ENCODE data around the gene PSENEN.

Gene PSENEN

DNA sequence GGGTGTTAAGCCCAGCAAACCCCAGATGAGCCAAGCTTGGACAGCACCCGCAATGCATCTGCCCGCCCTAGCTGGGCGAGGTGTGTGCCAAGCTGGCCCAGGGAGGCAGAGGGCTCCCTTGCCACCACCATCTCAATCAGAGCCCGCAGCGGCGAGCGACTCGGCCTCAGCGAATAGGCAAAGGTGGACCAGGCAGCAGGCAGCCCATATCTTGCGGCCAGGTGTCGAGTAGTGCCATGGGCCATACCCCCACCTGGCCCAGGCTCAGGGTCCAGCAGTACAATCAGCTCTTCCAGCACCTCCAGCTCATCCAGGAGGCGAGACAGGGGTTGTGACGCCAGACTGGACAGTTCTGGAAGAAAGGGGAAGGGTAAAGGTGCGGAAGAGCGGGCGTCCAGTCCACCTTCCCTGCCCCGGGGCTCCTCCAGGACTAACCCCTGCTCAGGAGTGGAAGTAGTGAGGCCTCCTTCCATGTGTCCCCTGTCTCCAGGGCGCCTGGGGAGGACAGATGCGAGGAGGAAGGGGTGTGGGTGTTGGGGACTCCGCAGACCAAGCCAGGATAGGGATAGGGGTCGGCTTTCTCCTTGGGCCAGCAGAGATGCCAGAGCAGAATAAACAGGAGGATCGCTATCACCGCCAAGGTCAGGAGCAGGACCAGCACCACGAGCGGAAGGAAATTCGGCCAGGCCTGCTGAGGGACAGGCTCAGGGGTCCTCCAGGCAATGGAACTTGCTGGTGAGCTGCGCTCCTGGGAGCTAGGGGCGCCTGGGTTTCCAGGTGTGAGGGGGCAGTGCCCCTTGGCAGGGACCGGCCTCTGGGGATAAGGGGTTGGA lies 6.0 kb upstream of the PSENEN start:
- TF ChIP-seq, protein P1, sequence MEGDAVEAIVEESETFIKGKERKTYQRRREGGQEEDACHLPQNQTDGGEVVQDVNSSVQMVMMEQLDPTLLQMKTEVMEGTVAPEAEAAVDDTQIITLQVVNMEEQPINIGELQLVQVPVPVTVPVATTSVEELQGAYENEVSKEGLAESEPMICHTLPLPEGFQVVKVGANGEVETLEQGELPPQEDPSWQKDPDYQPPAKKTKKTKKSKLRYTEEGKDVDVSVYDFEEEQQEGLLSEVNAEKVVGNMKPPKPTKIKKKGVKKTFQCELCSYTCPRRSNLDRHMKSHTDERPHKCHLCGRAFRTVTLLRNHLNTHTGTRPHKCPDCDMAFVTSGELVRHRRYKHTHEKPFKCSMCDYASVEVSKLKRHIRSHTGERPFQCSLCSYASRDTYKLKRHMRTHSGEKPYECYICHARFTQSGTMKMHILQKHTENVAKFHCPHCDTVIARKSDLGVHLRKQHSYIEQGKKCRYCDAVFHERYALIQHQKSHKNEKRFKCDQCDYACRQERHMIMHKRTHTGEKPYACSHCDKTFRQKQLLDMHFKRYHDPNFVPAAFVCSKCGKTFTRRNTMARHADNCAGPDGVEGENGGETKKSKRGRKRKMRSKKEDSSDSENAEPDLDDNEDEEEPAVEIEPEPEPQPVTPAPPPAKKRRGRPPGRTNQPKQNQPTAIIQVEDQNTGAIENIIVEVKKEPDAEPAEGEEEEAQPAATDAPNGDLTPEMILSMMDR (IDR thresholded peaks at IDR 0.05; ENCODE audit: control insufficient read depth, extremely low read depth, insufficient read depth) = no peak
- peak overlapping the region; percentile 67 for H3K4me3 ChIP-seq (ENCODE audit: low read depth, low read length)
- no peak for DNase-seq (ENCODE audit: low read depth)

DNA sequence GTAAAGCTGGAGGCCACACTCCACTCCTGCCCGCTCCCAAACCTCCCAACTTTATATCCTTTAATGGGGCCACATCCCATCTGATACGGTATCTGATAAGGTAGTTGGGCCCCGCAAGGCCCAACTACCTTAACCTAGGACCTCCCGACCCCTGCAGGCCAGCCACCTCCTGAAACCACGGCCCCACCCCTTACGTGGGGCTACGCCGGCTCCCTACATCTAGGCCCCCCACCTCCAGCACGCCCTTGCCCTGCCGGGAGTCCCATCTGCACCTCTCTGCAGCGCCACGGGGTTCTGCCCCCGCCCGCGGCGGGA lies 5.4 kb upstream of the PSENEN start:
- TF ChIP-seq, protein P1 (IDR thresholded peaks at IDR 0.05; ENCODE audit: control insufficient read depth, extremely low read depth, insufficient read depth) = no peak
- H3K4me3 ChIP-seq (ENCODE audit: low read depth, low read length) = peak overlapping the region; percentile 67
- no peak for DNase-seq (ENCODE audit: low read depth)

DNA sequence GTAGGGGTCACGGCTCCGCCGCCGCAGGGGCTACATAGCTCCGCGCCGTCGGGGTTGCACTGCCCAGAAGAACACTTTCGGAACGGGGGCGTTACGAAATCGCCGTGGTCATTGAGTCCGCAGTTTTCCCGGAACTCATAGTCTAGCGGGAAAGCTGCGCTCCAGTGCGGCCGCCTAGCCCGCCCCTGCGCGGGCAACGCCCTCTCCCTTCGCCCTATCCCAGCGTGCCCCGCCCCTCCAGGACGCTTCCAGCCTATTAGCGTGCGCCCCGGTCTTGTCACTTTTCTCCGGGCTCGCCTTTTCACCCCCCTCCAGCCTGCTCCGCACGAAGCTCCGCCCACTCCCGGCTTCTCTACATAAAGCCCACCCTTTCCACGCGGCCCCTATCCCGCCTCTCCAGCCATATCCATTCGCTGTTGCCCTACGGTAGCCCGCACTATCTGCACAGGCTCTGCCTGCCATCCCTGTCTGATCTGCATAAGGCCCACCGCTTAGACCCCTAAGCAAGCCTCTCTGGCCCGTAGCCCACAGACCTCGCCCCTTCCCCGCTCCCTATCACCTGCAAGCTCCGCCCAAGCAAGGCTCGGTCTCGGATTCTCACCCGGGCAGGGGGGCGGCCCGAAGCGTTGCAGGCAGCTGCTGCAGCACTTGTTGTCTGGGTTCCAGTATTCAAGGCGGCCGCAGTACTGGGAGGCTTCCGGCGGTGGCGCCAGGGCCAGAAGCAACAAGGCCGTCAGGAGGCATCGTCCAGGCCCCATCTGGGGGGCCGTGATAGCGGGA lies 4.8 kb upstream of the PSENEN start:
- DNase-seq (ENCODE audit: low read depth) = peak; percentile 84
- TF ChIP-seq, protein P1 (IDR thresholded peaks at IDR 0.05; ENCODE audit: control insufficient read depth, extremely low read depth, insufficient read depth) = peak; percentile 27; the same call in 1 of the 2 replicates
- H3K4me3 ChIP-seq (ENCODE audit: low read depth, low read length) = peak overlapping the region; percentile 67

DNA sequence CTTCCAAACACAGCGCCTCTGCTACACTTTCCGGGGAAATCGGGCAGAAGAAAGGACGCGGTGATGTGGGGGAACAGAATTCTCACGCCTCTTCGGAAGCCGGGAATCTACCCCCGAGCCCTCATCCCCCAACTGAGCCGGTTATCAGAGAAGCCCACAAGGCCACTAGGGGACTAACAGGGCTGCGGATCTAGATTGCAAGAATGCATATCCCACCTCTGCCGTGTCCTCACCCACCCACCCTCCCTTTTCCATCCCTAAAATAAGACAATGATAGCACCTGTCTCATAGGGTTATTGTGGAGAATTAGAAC lies 4.3 kb upstream of the PSENEN start:
- TF ChIP-seq, protein P1 (IDR thresholded peaks at IDR 0.05; ENCODE audit: control insufficient read depth, extremely low read depth, insufficient read depth) = no peak
- DNase-seq (ENCODE audit: low read depth) = no peak
- peak overlapping the region; percentile 67 for H3K4me3 ChIP-seq (ENCODE audit: low read depth, low read length)

DNA sequence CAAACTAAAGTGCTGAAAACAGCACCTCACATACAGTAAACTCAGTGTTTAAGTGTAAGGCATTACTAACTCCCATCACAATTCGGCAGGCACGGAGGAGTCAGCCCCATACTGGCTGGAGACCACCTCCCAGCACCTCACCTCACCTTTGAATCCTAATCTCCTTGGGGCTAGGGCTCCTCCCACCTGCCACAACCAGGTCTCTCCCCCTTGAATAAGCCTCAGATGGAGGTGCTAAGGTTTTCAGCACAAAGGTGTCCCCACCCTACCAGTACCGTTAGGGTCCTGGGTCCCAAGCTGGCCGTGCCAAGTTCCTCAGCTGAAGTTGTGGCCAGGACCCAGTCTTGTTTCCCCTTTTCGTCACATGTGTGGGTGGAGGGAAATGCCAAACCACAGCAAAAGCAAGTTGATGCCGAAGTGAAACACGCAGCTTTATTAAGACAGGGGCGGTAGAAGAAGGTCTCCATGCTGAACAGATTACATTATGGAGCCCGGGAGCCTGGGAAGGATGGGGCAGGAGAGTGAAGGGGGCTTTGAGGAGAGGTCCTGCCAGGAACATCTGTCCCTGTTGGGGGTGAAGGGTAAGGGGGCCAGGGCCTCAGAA lies 3.2 kb upstream of the PSENEN start, which contains the start of gene IGFLR1:
IGFLR1 (minus strand) TSS at position 332 of the 604 bp plus-strand sequence. CDS start 1,272 bp downstream, outside the sequence.
- DNase-seq (ENCODE audit: low read depth) = no peak
- no peak within 1 kb of the TSS; the same call in none of the 2 replicates for H3K4me3 ChIP-seq (ENCODE audit: low read depth, low read length)
- TF ChIP-seq, protein P1 (IDR thresholded peaks at IDR 0.05; ENCODE audit: control insufficient read depth, extremely low read depth, insufficient read depth) = no peak

DNA sequence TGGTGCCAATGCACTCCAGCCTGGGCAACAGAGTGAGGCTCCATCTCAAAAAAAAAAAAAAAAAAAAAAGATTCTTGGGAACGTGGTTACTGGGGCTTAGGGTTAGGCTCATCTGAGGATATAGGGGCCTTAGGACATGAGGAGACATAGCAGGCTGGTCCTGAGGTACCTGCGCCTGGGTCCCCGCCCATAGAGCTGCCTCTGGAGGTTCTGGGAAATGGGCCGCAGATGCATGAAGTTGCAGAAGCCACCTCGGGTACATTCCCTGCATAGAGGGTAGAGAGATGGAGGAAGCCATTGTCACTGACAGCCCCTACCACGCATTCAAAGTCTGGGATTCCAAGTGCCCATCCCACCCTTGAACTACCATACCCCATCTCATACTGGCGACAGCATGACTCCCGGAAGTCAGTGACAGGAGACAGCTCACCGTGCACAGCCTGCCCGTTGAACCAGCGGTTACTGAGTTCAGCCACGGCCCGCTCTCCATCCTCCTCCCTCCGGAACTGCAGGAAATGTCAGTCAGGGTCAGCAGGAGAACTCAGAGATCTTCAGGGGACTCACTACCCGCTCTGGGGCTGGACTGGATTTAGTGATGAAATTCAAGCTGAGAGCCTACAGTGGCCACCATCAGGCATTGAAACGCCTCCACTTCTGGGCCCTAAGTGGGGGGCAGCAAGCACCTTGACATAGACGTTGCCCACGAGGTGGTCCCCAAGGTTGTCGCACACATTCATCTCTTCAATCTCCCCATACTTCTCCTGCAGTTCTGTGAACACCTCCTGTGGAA lies 1.6 kb upstream of the PSENEN start:
- no peak for DNase-seq (ENCODE audit: low read depth)
- TF ChIP-seq, protein P1 (IDR thresholded peaks at IDR 0.05; ENCODE audit: control insufficient read depth, extremely low read depth, insufficient read depth) = no peak
- H3K4me3 ChIP-seq (ENCODE audit: low read depth, low read length) = peak overlapping the region; percentile 98
